Smooth muscle cell (in vitro differentiated cells): ENCODE data around the gene IGSF9B. TPM values are rescaled to one million over a fixed set of nuclear protein-coding genes. Genes with fewer than 3 reads are reported as not detected.

Experiments used
- DNase-seq: peaks from one replicate; lab custom pipeline; 2025; ENCODE audit not compliant: unreplicated experiment; lab: John Stamatoyannopoulos, UW
- H2AFZ ChIP-seq: fragments of 200-600 bp; sonication (generic); 2 replicates; pipeline ENCODE4 v1.6.0; 2016; ENCODE audit warnings: antibody characterized with exemption, low read depth, mild to moderate bottlenecking
- H3F3A ChIP-seq: fragments of 200-600 bp; sonication (generic); 2 replicates; pipeline ENCODE4 v1.6.0; 2017; ENCODE audit warnings: antibody characterized with exemption, low read depth
- H3K27ac ChIP-seq: fragments of 200-600 bp; sonication (generic); 2 replicates; pipeline ENCODE4 v1.5.1; 2016; ENCODE audit warnings: low read depth, mild to moderate bottlenecking
- H3K27me3 ChIP-seq: fragments of 200-600 bp; sonication (generic); 2 replicates; pipeline ENCODE4 v1.6.1; 2016; ENCODE audit warnings: low read depth, mild to moderate bottlenecking
- H3K36me3 ChIP-seq: fragments of 200-600 bp; sonication (generic); 2 replicates; pipeline ENCODE4 v1.5.1; 2016; ENCODE audit warnings: low read depth
- H3K4me1 ChIP-seq: fragments of 200-600 bp; sonication (generic); 2 replicates; pipeline ENCODE4 v1.5.1; 2016; ENCODE audit warnings: low read depth
- H3K4me2 ChIP-seq: fragments of 200-600 bp; sonication (generic); 2 replicates; pipeline ENCODE4 v1.6.0; 2016; ENCODE audit warnings: mild to moderate bottlenecking
- H3K4me3 ChIP-seq: fragments of 200-600 bp; sonication (generic); 2 replicates; pipeline ENCODE4 v1.5.1; 2016; ENCODE audit warnings: mild to moderate bottlenecking
- H3K79me2 ChIP-seq: fragments of 200-600 bp; sonication (generic); 2 replicates; pipeline ENCODE4 v1.6.0; 2016; ENCODE audit warnings: low read depth, mild to moderate bottlenecking
- H3K9ac ChIP-seq: fragments of 200-600 bp; sonication (generic); 2 replicates; pipeline ENCODE4 v1.6.0; 2016; ENCODE audit warnings: low read depth
- H3K9me3 ChIP-seq: fragments of 200-600 bp; sonication (generic); replicated peaks from 2 replicates; pipeline ENCODE4 v1.5.1; 2016; ENCODE audit warnings: low read depth
- H4K20me1 ChIP-seq: fragments of 200-600 bp; sonication (generic); 2 replicates; pipeline ENCODE4 v1.6.0; 2016; ENCODE audit warnings: low read depth
- CTCF ChIP-seq: fragments of 200-600 bp; sonication (generic); IDR thresholded peaks from 2 replicates; pipeline ENCODE4 v1.5.1; 2017; ENCODE audit warnings: borderline replicate concordance, mild to moderate bottlenecking, antibody characterized with exemption; ENCODE audit not compliant: insufficient read depth, poor library complexity, severe bottlenecking
- WGBS: methylation state at CpG from one replicate; pipeline ENCODE4 v1.1.7; 2016; ENCODE audit warnings: low lambda C conversion rate; 5-methylcytosine and 5-hydroxymethylcytosine counted together
- polyA plus RNA-seq: library from polyadenylated mRNA; unstranded; fragments of >200 nt; fragmentation: Nextera tagmentation; extraction: Ambion mirVana; gene quantifications from 2 replicates; pipeline ENCODE4 v1.2.1, GENCODE V29; 2016
- total RNA-seq: library from RNA; depleted of rRNA; stranded (reverse); fragments of >200 nt; gene quantifications from 2 replicates; pipeline ENCODE4 v1.2.3, GENCODE V29; 2014

Gene IGSF9B
- total and polyA plus RNA-seq, 2 experiments from 2014 or later: 0.82 to 1.7 TPM

- DNase-seq: no peak
Observed at GRCh38 chr11:133917921-133918607, 38.7 kb downstream of the IGSF9B start.

GRCh38 chr11:133916784-133917440 lies 39.9 kb downstream of the IGSF9B start:
- H3K4me1 ChIP-seq: no peaks in the 10 kb centered on the region
- DNase-seq: no peak
- no peaks in the 10 kb centered on the region for H3F3A ChIP-seq
- no peaks in the 10 kb centered on the region for H3K79me2 ChIP-seq
- H4K20me1 ChIP-seq: no peaks in the 10 kb centered on the region
- no peak overlapping the region for H2AFZ ChIP-seq
- H3K27ac ChIP-seq: no peak overlapping the region
- no peak overlapping the region for H3K9ac ChIP-seq
- H3K36me3 ChIP-seq: no peaks in the 10 kb centered on the region
- H3K4me2 ChIP-seq: no peak overlapping the region
- no peak for TF ChIP-seq CTCF
- WGBS: 93% methylated on average over 14 of the region's 14 CpGs
- H3K27me3 ChIP-seq: peaks cover 3% of the 10 kb centered on the region
- H3K4me3 ChIP-seq: no peak overlapping the region
- no peaks in the 10 kb centered on the region for H3K9me3 ChIP-seq

More at GRCh38 chr11:133917921-133918607, 38.7 kb downstream of the IGSF9B start:
- H3K4me2 ChIP-seq: peak overlapping the region; percentile 72
- H3K27me3 ChIP-seq: peaks cover 3% of the 10 kb centered on the region
- no peaks in the 10 kb centered on the region for H3K4me1 ChIP-seq
- H3K27ac ChIP-seq: no peak overlapping the region
- no peak overlapping the region for H2AFZ ChIP-seq
- H3K9me3 ChIP-seq: no peaks in the 10 kb centered on the region
- no peak for TF ChIP-seq CTCF
- H3F3A ChIP-seq: no peaks in the 10 kb centered on the region
- no peaks in the 10 kb centered on the region for H3K36me3 ChIP-seq
- H3K9ac ChIP-seq: no peak overlapping the region
- H3K79me2 ChIP-seq: no peaks in the 10 kb centered on the region
- H4K20me1 ChIP-seq: no peaks in the 10 kb centered on the region
- WGBS: 37% methylated on average over 14 of the region's 52 CpGs
- H3K4me3 ChIP-seq: peak overlapping the region; percentile 23

GRCh38 chr11:133913761-133914160 lies 43.0 kb downstream of the IGSF9B start:
- Histone ChIP-seq H3K4me3 (no peak overlapping the region), H3K4me2 (no peak overlapping the region), H3K9ac (no peak overlapping the region), H4K20me1 (no peaks in the 10 kb centered on the region), H3K27ac (no peak overlapping the region), H3K9me3 (no peaks in the 10 kb centered on the region), H3K4me1 (no peaks in the 10 kb centered on the region), H3F3A (no peaks in the 10 kb centered on the region), H3K36me3 (no peaks in the 10 kb centered on the region), H2AFZ (no peak overlapping the region), H3K27me3 (peaks cover 3% of the 10 kb centered on the region), H3K79me2 (no peaks in the 10 kb centered on the region)
- 97% methylated on average over 10 of the region's 10 CpGs for WGBS
- no peak for TF ChIP-seq CTCF
- no peak for DNase-seq
